Spleen (tissue), 11 donors: ENCODE data around the gene GIGYF2. TPM values are rescaled to one million over a fixed set of nuclear protein-coding genes. Genes with fewer than 3 reads are reported as not detected.

Experiments used
- DNase-seq: peaks from one replicate; pipeline ENCODE4 v3.0.0-alpha.2; 2020
- H3K27ac ChIP-seq, 8 donors: fragments of 200-600 bp; sonication (generic) in 7 of 8; 1 replicate in 4 of 8; 2 replicates in 4 of 8; pipeline versions ENCODE4 v1.5.0 to v1.8.0; 2016 to 2021; ENCODE audit warnings: inconsistent platforms in 4 of 8, mild to moderate bottlenecking in 4 of 8, moderate library complexity in 1 of 8
- H3K27me3 ChIP-seq, 7 donors: fragments of 200-600 bp; sonication (generic) in 6 of 7; replicated peaks in 1 of 7; 1 replicate in 4 of 7; 2 replicates in 3 of 7; pipeline versions ENCODE4 v1.5.0 to v1.8.0; 2016 to 2021; ENCODE audit warnings: inconsistent platforms in 3 of 7, mild to moderate bottlenecking in 1 of 7
- H3K36me3 ChIP-seq, 6 donors: fragments of 200-600 bp; sonication (generic) in 5 of 6; 1 replicate in 4 of 6; 2 replicates in 2 of 6; pipeline versions ENCODE4 v1.5.0 to v1.8.0; 2016 to 2021; ENCODE audit warnings: inconsistent platforms in 2 of 6
- H3K4me1 ChIP-seq, 6 donors: fragments of 200-600 bp; sonication (generic) in 5 of 6; 1 replicate in 3 of 6; 2 replicates in 3 of 6; pipeline versions ENCODE4 v1.5.0 to v1.8.0; 2016 to 2021; ENCODE audit warnings: inconsistent platforms in 3 of 6
- H3K4me3 ChIP-seq, 8 donors: fragments of 200-600 bp; sonication (generic) in 7 of 8; 1 replicate in 4 of 8; 2 replicates in 4 of 8; pipeline versions ENCODE4 v1.5.0 to v1.8.0; 2016 to 2021; ENCODE audit warnings: inconsistent platforms in 4 of 8, mild to moderate bottlenecking in 4 of 8, moderate library complexity in 2 of 8
- H3K9me3 ChIP-seq, 8 donors: fragments of 200-600 bp; sonication (generic) in 7 of 8; 1 replicate in 4 of 8; 2 replicates in 4 of 8; pipeline versions ENCODE4 v1.5.0 to v1.8.0; 2016 to 2021; ENCODE audit warnings: inconsistent platforms in 4 of 8
- CTCF ChIP-seq, 11 experiments: fragments of 200-600 bp in 7 of 11; fragments of 450-650 bp in 4 of 11; sonication (generic) in 4 of 11; IDR thresholded peaks in 8 of 11; conservative IDR thresholded peaks in 3 of 11; 1 replicate in 7 of 11; 2 replicates in 4 of 11; pipeline versions ENCODE4 v1.4.0 to v1.8.0; 2016 to 2021; ENCODE audit warnings: antibody characterized with exemption in 11 of 11, inconsistent platforms in 4 of 11, mild to moderate bottlenecking in 1 of 11
- POLR2A ChIP-seq, 3 donors: fragments of 450-650 bp; IDR thresholded peaks; one replicate each; pipeline ENCODE4 v1.5.1; 2017; ENCODE audit warnings: antibody characterized with exemption in 3 of 3, mild to moderate bottlenecking in 1 of 3
- POLR2AphosphoS5 ChIP-seq, 3 donors: sonication (generic); formaldehyde crosslinking; IDR thresholded peaks; one replicate each; pipeline ENCODE4 v1.5.1; 2017; ENCODE audit warnings: antibody characterized with exemption in 3 of 3
- WGBS, 5 donors: extraction: QIAGEN DNeasy Blood & Tissue Kit in 3 of 5; methylation state at CpG; one replicate each; pipeline versions ENCODE4 v1.1.5 to v1.1.7; 2013 to 2018; 5-methylcytosine and 5-hydroxymethylcytosine counted together
- intact Hi-C: fragments of 100-400 bp; cut with DNase I; formaldehyde crosslinking; loops from one replicate; pipeline ENCODE4 v1.15.0; 2023; ENCODE audit warnings: low total_unique reads
- polyA plus RNA-seq, 3 donors: library from polyadenylated mRNA; stranded (reverse); fragments of 200-250 nt; gene quantifications; one replicate each; pipeline ENCODE4 v1.2.1, GENCODE V29; 2013
- total RNA-seq, 7 donors: library from RNA; depleted of rRNA in 3 of 7; stranded (reverse); fragments of >200 nt in 3 of 7; fragmentation: NEBNext Ultra II Directional in 4 of 7; extraction: Animal tissue kit (Norgen Biotek cat#: 25700) in 4 of 7; gene quantifications; one replicate each; pipeline versions ENCODE4 v1.1.0 to v1.2.1, GENCODE V29; 2016 to 2021
- donor health status: healthy with polysubstance abuse.
- donor health status: DM: no; HTN: no; CAD: no; lungs with moderate emphysema.
- donor health status: DM: no; HTN: no; CAD: no.
- donor health status: Bipolar disorder and iron deficiency.
- donor health status: healthy.
- donor health status: DM: no; HTN: no; CAD: no.
- donor health status: DM: yes; HTN: yes; CAD: no.

GIGYF2 gene
- total and polyA plus RNA-seq, 10 donors, result 7.3 to 116 (median 97.2) TPM

- Histone ChIP-seq H3K27ac (no peak overlapping the region), H3K4me1 (peaks cover 0 to 34% (median 22%) of the 10 kb centered on the region in 6 donors), H3K36me3 (no peaks in the 10 kb centered on the region), H3K27me3 (peaks cover 0 to 36% (median 21%) of the 10 kb centered on the region in 7 donors), H3K4me3 (no peak overlapping the region), H3K9me3 (no peaks in the 10 kb centered on the region)
- no peak for TF ChIP-seq POLR2A (IDR thresholded peaks at IDR 0.05)
- TF ChIP-seq CTCF (IDR thresholded peaks at IDR 0.05 in 8 of 11, conservative IDR thresholded peaks at IDR 0.05 in 3 of 11), result no peak
- no peak for TF ChIP-seq POLR2AphosphoS5 (IDR thresholded peaks at IDR 0.05)
- no peak for DNase-seq
- intact Hi-C loops, result no loop called here
- WGBS, 5 donors, result 91 to 97% (median 94%) methylated on average over 3 to 14 of the region's 14 CpGs
Measured at GRCh38 chr2:232873292-232873908, 176.3 kb downstream of the GIGYF2 start.

- TF ChIP-seq CTCF (IDR thresholded peaks at IDR 0.05 in 8 of 11, conservative IDR thresholded peaks at IDR 0.05 in 3 of 11) (no peak), POLR2A (IDR thresholded peaks at IDR 0.05) (no peak), POLR2AphosphoS5 (IDR thresholded peaks at IDR 0.05) (no peak)
- no peak overlapping the region for H3K4me3 ChIP-seq
- H3K36me3 ChIP-seq, result no peaks in the 10 kb centered on the region
- intact Hi-C loops, result no loop called here
- H3K9me3 ChIP-seq, result no peaks in the 10 kb centered on the region
- H3K27me3 ChIP-seq, result peaks cover 0 to 36% (median 21%) of the 10 kb centered on the region in 7 donors
- H3K4me1 ChIP-seq, result peaks cover 0 to 34% (median 22%) of the 10 kb centered on the region in 6 donors
- H3K27ac ChIP-seq, result no peak overlapping the region
- 58 to 74% (median 70%) methylated on average over 5 to 6 of the region's 6 CpGs for WGBS, 5 donors
- DNase-seq, result no peak
Measured at GRCh38 chr2:232873909-232874641, 176.9 kb downstream of the GIGYF2 start.

- intact Hi-C loops, result no loop called here
- H3K9me3 ChIP-seq, result no peaks in the 10 kb centered on the region
- WGBS, 5 donors, result 88 to 98% (median 95%) methylated on average over 3 to 16 of the region's 16 CpGs
- H3K4me1 ChIP-seq, result peaks cover 0 to 34% (median 22%) of the 10 kb centered on the region in 6 donors
- H3K36me3 ChIP-seq, result no peaks in the 10 kb centered on the region
- DNase-seq, result no peak
- no peak overlapping the region for H3K27ac ChIP-seq
- TF ChIP-seq CTCF (IDR thresholded peaks at IDR 0.05 in 8 of 11, conservative IDR thresholded peaks at IDR 0.05 in 3 of 11), result no peak
- no peak for TF ChIP-seq POLR2AphosphoS5 (IDR thresholded peaks at IDR 0.05)
- TF ChIP-seq POLR2A (IDR thresholded peaks at IDR 0.05), result no peak
- H3K4me3 ChIP-seq, result no peak overlapping the region
- peaks cover 0 to 36% (median 21%) of the 10 kb centered on the region in 7 donors for H3K27me3 ChIP-seq
Measured at GRCh38 chr2:232874677-232875223, 177.6 kb downstream of the GIGYF2 start.
